Type B pancreatic cell (in vitro differentiated cells): ENCODE data around the gene PARD3B. TPM values are rescaled to one million over a fixed set of nuclear protein-coding genes. Genes with fewer than 3 reads are reported as not detected.

ENCODE experiments used
- DNase-seq: peaks from one replicate; pipeline ENCODE4 v3.0.0; 2021; ENCODE audit warnings: mixed read lengths; ENCODE audit not compliant: unreplicated experiment; ENCODE audit errors: extremely low spot score
- H3K27ac Mint-ChIP-seq: 2 replicates; pipeline ENCODE4 v1.8.0; 2021; ENCODE audit warnings: mild to moderate bottlenecking, mixed read lengths
- H3K27me3 Mint-ChIP-seq: 2 replicates; pipeline ENCODE4 v1.8.0; 2021; ENCODE audit warnings: mixed read lengths
- H3K36me3 Mint-ChIP-seq: 2 replicates; pipeline ENCODE4 v1.8.0; 2021; ENCODE audit warnings: mixed read lengths
- H3K4me1 Mint-ChIP-seq: one replicate; pipeline ENCODE4 v1.8.0; 2021; ENCODE audit warnings: mixed read lengths; ENCODE audit not compliant: unreplicated experiment
- H3K4me3 Mint-ChIP-seq: 2 replicates; pipeline ENCODE4 v1.8.0; 2021; ENCODE audit warnings: mild to moderate bottlenecking, mixed read lengths
- H3K9me3 Mint-ChIP-seq: 2 replicates; pipeline ENCODE4 v1.8.0; 2021; ENCODE audit warnings: mixed read lengths
- total RNA-seq: library from RNA; stranded (reverse); gene quantifications from 2 replicates; pipeline ENCODE4 v1.2.1, GENCODE V29; 2021; ENCODE audit warnings: low replicate concordance
- TF ChIP-seq, protein P1 (sequence below): fragments of 200-600 bp; sonication (generic); conservative IDR thresholded peaks from 2 replicates; pipeline ENCODE4 v1.5.0; 2021; ENCODE audit warnings: antibody characterized with exemption, mild to moderate bottlenecking

PARD3B gene
- total RNA-seq, 1 donor from 2014 or later, result 15.9 TPM

DNA sequence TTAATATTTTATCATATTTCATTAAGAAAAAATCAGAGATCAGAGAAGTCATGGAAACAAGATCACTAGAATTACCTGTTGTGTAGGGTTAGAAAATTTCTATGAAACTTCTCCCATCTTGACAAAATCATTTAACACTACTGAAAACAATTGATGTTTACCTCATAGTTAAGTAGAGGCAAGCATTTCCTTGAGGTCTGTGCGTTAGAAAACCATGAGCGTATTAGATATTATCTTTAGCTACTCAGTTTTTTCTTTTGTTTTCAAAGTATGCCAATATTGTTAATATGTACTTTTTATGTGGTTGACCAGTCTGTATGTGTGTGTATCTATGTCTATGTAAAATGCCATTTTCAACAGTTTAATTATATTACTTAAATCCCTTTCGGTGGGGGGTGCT, 335.7 kb downstream of the PARD3B start:
- DNase-seq, result no peak
- H3K9me3 Mint-ChIP-seq, result no peaks in the 10 kb centered on the region
- H3K27ac Mint-ChIP-seq, result no peak overlapping the region
- no peaks in the 10 kb centered on the region for H3K36me3 Mint-ChIP-seq
- peaks cover 22% of the 10 kb centered on the region for H3K4me1 Mint-ChIP-seq
- no peak overlapping the region for H3K4me3 Mint-ChIP-seq
- TF ChIP-seq, protein P1, sequence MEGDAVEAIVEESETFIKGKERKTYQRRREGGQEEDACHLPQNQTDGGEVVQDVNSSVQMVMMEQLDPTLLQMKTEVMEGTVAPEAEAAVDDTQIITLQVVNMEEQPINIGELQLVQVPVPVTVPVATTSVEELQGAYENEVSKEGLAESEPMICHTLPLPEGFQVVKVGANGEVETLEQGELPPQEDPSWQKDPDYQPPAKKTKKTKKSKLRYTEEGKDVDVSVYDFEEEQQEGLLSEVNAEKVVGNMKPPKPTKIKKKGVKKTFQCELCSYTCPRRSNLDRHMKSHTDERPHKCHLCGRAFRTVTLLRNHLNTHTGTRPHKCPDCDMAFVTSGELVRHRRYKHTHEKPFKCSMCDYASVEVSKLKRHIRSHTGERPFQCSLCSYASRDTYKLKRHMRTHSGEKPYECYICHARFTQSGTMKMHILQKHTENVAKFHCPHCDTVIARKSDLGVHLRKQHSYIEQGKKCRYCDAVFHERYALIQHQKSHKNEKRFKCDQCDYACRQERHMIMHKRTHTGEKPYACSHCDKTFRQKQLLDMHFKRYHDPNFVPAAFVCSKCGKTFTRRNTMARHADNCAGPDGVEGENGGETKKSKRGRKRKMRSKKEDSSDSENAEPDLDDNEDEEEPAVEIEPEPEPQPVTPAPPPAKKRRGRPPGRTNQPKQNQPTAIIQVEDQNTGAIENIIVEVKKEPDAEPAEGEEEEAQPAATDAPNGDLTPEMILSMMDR, result no peak
- H3K27me3 Mint-ChIP-seq, result no peaks in the 10 kb centered on the region

DNA sequence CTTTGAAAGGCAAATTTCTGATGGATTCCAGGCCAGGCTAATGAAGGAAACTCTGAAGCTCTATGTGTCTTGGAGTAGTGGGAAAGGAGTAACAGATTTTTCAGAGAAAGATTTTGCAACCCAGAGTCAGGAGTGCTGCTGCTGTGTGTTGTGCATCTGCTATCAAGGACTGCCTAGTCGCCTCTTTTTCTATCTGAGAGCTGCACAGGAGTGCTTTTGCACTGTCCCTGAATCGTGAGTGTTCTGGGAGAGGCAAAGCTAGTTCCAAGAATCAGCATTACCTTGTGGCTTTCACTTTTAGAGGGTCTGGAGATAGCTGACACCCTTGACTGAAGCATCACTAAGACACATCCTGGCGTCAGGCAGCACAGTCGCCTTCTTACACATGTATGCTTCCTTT, 336.4 kb downstream of the PARD3B start:
- Mint-ChIP-seq H3K27me3 (no peaks in the 10 kb centered on the region), H3K36me3 (no peaks in the 10 kb centered on the region), H3K4me1 (peaks cover 22% of the 10 kb centered on the region), H3K9me3 (no peaks in the 10 kb centered on the region), H3K27ac (no peak overlapping the region), H3K4me3 (peak overlapping the region; percentile 33)
- TF ChIP-seq, protein P1, result no peak
- no peak for DNase-seq

DNA sequence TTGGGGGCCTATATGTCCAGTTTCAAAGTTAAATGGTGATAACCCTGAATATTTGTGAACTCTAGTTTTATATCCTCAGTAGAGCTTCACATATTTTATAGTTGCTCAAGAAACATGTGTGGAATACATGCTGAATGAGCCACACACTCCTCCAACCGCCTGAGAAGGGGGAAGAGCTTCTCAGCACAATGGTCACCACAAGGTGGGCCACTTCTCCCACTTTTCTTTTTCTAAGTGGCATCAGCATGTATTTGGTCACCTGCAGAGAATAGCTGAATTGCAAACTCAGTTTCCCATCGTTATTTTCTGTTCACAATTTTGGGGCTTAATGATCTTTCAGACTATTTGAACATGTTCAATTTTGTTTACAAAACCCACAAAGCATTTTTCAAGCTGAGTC, 340.5 kb downstream of the PARD3B start:
- H3K4me1 Mint-ChIP-seq, result peaks cover 17% of the 10 kb centered on the region
- TF ChIP-seq, protein P1, result peak; percentile 55
- no peaks in the 10 kb centered on the region for H3K36me3 Mint-ChIP-seq
- H3K4me3 Mint-ChIP-seq, result no peak overlapping the region
- no peak for DNase-seq
- no peak overlapping the region for H3K27ac Mint-ChIP-seq
- H3K27me3 Mint-ChIP-seq, result no peaks in the 10 kb centered on the region
- no peaks in the 10 kb centered on the region for H3K9me3 Mint-ChIP-seq

DNA sequence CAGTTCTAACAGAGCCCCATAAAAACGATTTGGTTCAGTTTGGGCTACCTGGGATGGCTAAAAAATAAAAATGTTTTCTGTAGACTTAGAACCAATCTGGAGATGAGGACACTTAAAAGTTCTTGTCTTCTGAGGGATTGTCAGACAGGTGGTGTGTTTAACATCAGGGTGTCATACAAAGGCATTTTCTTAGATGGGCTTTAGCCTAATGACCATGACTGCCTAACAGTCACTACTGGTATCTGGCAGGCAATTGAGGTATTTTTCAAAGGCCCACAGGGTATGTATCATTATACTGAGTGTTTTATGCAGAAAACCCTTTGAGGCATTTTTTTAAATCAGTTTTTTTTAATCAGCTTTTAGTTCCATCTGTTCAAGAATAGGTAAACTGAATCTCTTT, 341.4 kb downstream of the PARD3B start:
- H3K9me3 Mint-ChIP-seq, result no peaks in the 10 kb centered on the region
- no peaks in the 10 kb centered on the region for H3K27me3 Mint-ChIP-seq
- no peak overlapping the region for H3K4me3 Mint-ChIP-seq
- TF ChIP-seq, protein P1, result no peak
- peaks cover 10% of the 10 kb centered on the region for H3K4me1 Mint-ChIP-seq
- H3K36me3 Mint-ChIP-seq, result no peaks in the 10 kb centered on the region
- H3K27ac Mint-ChIP-seq, result no peak overlapping the region
- no peak for DNase-seq

DNA sequence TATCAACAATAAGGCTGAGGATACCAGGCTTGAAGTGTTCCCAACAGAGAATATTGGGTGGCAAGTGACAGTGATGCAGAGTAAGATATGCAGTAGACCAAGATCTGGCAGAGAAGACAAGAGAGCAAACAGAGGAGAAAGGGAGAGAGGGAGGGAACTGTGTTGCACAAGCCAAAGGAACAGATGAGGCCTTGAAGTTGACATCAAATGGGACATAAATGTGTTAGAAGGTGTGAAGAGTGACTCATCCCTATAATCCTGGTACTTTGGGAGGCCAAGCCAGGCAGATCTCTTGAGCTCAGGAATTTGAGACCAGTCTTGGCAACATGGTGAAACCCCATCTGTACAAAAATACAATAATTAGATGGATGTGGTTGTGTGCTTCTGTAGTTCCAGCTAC, 342.9 kb downstream of the PARD3B start:
- no peak for DNase-seq
- H3K36me3 Mint-ChIP-seq, result no peaks in the 10 kb centered on the region
- no peak overlapping the region for H3K27ac Mint-ChIP-seq
- H3K27me3 Mint-ChIP-seq, result no peaks in the 10 kb centered on the region
- peaks cover 6% of the 10 kb centered on the region for H3K4me1 Mint-ChIP-seq
- TF ChIP-seq, protein P1, result no peak
- no peaks in the 10 kb centered on the region for H3K9me3 Mint-ChIP-seq
- no peak overlapping the region for H3K4me3 Mint-ChIP-seq

DNA sequence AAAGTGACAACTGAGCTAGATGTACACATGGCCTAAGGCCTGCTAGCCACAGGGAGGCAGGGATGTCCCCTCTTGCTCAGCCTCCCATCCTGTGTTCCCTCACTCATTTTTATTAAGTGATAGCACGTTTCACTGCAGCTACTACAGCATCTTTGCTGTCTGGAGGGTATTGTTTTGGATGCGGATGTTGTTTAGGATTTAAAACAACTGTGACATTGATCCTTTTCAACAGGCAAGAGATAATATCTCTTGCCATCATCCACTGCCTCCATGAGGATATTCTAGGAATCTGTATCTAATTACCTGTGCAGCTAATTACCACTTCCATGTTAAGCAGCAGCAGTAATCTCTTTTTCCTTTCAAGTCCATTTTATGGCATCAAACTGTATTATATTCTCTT, 345.4 kb downstream of the PARD3B start:
- peaks cover 6% of the 10 kb centered on the region for H3K4me1 Mint-ChIP-seq
- H3K27ac Mint-ChIP-seq, result no peak overlapping the region
- no peaks in the 10 kb centered on the region for H3K27me3 Mint-ChIP-seq
- no peaks in the 10 kb centered on the region for H3K36me3 Mint-ChIP-seq
- DNase-seq, result no peak
- TF ChIP-seq, protein P1, result no peak
- no peak overlapping the region for H3K4me3 Mint-ChIP-seq
- H3K9me3 Mint-ChIP-seq, result no peaks in the 10 kb centered on the region
